HepG2 (cell line): ENCODE data around the gene ALDH2. TPM values are rescaled to one million over a fixed set of nuclear protein-coding genes. Genes with fewer than 3 reads are reported as not detected.
A peak's percentile ranks its signal among the peaks of the same experiment; 100 is the strongest.

Experiments used
- ATAC-seq: fragments of 200-7000 bp; cut with Tn5 transposase; 3 replicates; pipeline ENCODE4 v1.9.1; 2020; ENCODE audit warnings: mild to moderate bottlenecking, moderate library complexity
- BruUV-seq: library from RNA; stranded (reverse); fragments of 400-500 nt; replicated peaks from 2 replicates; lab custom pipeline; 2021; lab: Mats Ljungman, UMichigan
- CTCF ChIA-PET: fragments of 300-600 bp; formaldehyde crosslinking; extraction: SDS; loops from one replicate; lab custom pipeline; 2021; ENCODE audit warnings: low total read pairs, inconsistent platforms, low intra/inter-chr PET ratio; lab: Yijun Ruan, JAX
- POLR2A ChIA-PET: fragments of 350-600 bp; sonication (Branson Sonifier 250); formaldehyde crosslinking; loops from one replicate; lab custom pipeline; 2020; ENCODE audit warnings: antibody characterized with exemption, inconsistent platforms; lab: Yijun Ruan, JAX
- DNase-seq: peaks from one replicate; pipeline ENCODE4 v3.0.0-alpha.2; 2015; ENCODE audit warnings: low spot score
- FAIRE-seq: peaks from 3 replicates; lab custom pipeline; 2011; peaks lifted over from hg19 to GRCh38; lab: Jason Lieb, UNC
- H2AFZ ChIP-seq: one replicate; pipeline ENCODE4 v1.6.1; 2011; ENCODE audit warnings: low read length, inconsistent platforms
- H3K27ac ChIP-seq: fragments of 300-600 bp; 3 replicates; pipeline ENCODE4 v1.8.0; 2011; ENCODE audit warnings: mixed run types, mild to moderate bottlenecking, mixed read lengths, low read length, inconsistent platforms; ENCODE audit not compliant: insufficient read depth; ENCODE audit errors: extremely low read length
- H3K27me3 ChIP-seq, 2 experiments: fragments of 200-600 bp in 1 of 2; 2 replicates in 1 of 2; 3 replicates in 1 of 2; pipeline versions ENCODE4 v1.6.0 to v1.8.0; 2011; ENCODE audit warnings: low read length in 2 of 2, mild to moderate bottlenecking in 2 of 2, moderate library complexity in 2 of 2, inconsistent platforms in 1 of 2; ENCODE audit not compliant: insufficient read depth in 2 of 2, control insufficient read depth in 1 of 2
- H3K36me3 ChIP-seq, 2 experiments: fragments of 200-600 bp in 1 of 2; replicated peaks in 1 of 2; 2 replicates in 1 of 2; 3 replicates in 1 of 2; pipeline versions ENCODE4 v1.5.1 to v1.8.0; 2011; ENCODE audit warnings: low read length in 2 of 2, inconsistent platforms in 1 of 2; ENCODE audit not compliant: insufficient read depth in 2 of 2, control insufficient read depth in 1 of 2
- H3K4me1 ChIP-seq: 2 replicates; pipeline ENCODE4 v1.5.1; 2012; ENCODE audit warnings: low read length, inconsistent platforms; ENCODE audit not compliant: insufficient read depth
- H3K4me2 ChIP-seq: 2 replicates; pipeline ENCODE4 v1.6.0; 2011; ENCODE audit warnings: low read depth, low read length, inconsistent platforms
- H3K4me3 ChIP-seq, 3 experiments: fragments of 200-600 bp in 1 of 3; sonication (generic), shearing (Covaris generic) in 1 of 3; replicated peaks in 1 of 3; 2 replicates each; pipeline ENCODE4 v1.5.1; 2011 to 2016; ENCODE audit warnings: low read length in 3 of 3, inconsistent platforms in 2 of 3, low read depth in 2 of 3, mild to moderate bottlenecking in 2 of 3, control low read depth in 1 of 3, mixed read lengths in 1 of 3; ENCODE audit not compliant: insufficient read depth in 1 of 3
- H3K79me2 ChIP-seq: one replicate; pipeline ENCODE4 v1.6.1; 2011; ENCODE audit warnings: low read length, inconsistent platforms; ENCODE audit not compliant: insufficient read depth
- H3K9ac ChIP-seq: 2 replicates; pipeline ENCODE4 v1.6.0; 2011; ENCODE audit warnings: mild to moderate bottlenecking, low read depth, low read length, inconsistent platforms; ENCODE audit not compliant: insufficient read depth
- H3K9me3 ChIP-seq: 2 replicates; pipeline ENCODE4 v1.5.1; 2012; ENCODE audit warnings: mild to moderate bottlenecking, low read length
- H4K20me1 ChIP-seq: 2 replicates; pipeline ENCODE4 v1.6.0; 2011; ENCODE audit warnings: inconsistent platforms, mild to moderate bottlenecking, low read length, moderate library complexity; ENCODE audit not compliant: insufficient read depth
- REXO4 ChIP-seq: sonication (generic); formaldehyde crosslinking; IDR thresholded peaks from 2 replicates; pipeline ENCODE4 v1.8.0; 2022; ENCODE audit warnings: missing genetic modification reagents, mild to moderate bottlenecking, borderline replicate concordance
- SP5 ChIP-seq: IDR thresholded peaks from 2 replicates; pipeline ENCODE4 v1.6.1; 2016; ENCODE audit warnings: low read depth, borderline replicate concordance
- ZMAT3 ChIP-seq: sonication (generic); formaldehyde crosslinking; conservative IDR thresholded peaks from 2 replicates; pipeline ENCODE4 v1.7.0; 2021; ENCODE audit warnings: missing genetic modification reagents
- ZNF720 ChIP-seq: sonication (generic); formaldehyde crosslinking; IDR thresholded peaks from 2 replicates; pipeline ENCODE4 v1.4.0; 2020; ENCODE audit warnings: missing genetic modification reagents
- WGBS: methylation state at CpG from one replicate; pipeline ENCODE4 v1.1.6; 2017; ENCODE audit warnings: low lambda C conversion rate; 5-methylcytosine and 5-hydroxymethylcytosine counted together
- in situ Hi-C: cut with HindIII; loops from 2 replicates; pipeline ENCODE4 v1.10.0; 2017; ENCODE audit warnings: low pct_unique_long_range_greater_than_20kb; ENCODE audit not compliant: extremely low pct_ligation_motif_present
- intact Hi-C: fragments of 100-400 bp; cut with micrococcal nuclease; formaldehyde crosslinking; loops from one replicate; pipeline ENCODE4 v1.10.0; 2022; ENCODE audit not compliant: unreplicated experiment
- polyA plus RNA-seq, 8 experiments: library from polyadenylated mRNA; depleted of rRNA in 3 of 8; stranded (reverse) in 7 of 8; unstranded in 1 of 8; fragments of >200 nt; fragmentation: Illumina TruSeq in 4 of 8; extraction: Trizol in 4 of 8; gene quantifications; 2 replicates each; pipeline versions ENCODE4 v1.2.1 to v1.2.3, GENCODE V29; 2011 to 2016; ENCODE audit warnings: low read depth in 4 of 8, missing spikeins in 1 of 8, mixed read lengths in 1 of 8; ENCODE audit not compliant: insufficient read depth in 1 of 8
- total RNA-seq, 5 experiments: library from RNA; depleted of rRNA; stranded (reverse); fragments of >200 nt; fragmentation: Illumina TruSeq; extraction: Trizol; gene quantifications; 2 replicates each; pipeline ENCODE4 v1.2.3, GENCODE V29; 2016; ENCODE audit warnings: low read depth in 1 of 5
- TF ChIP-seq, protein P1 (sequence below): sonication (generic); formaldehyde crosslinking; IDR thresholded peaks from 2 replicates; pipeline ENCODE4 v1.5.1; 2020; ENCODE audit warnings: mild to moderate bottlenecking, missing genetic modification reagents, borderline replicate concordance
- TF ChIP-seq, protein P2 (sequence below): sonication (generic); formaldehyde crosslinking; IDR thresholded peaks from 2 replicates; pipeline ENCODE4 v1.8.1; 2023; ENCODE audit warnings: mild to moderate bottlenecking, missing genetic modification reagents, borderline replicate concordance
- TF ChIP-seq, protein P3 (sequence below): sonication (generic); formaldehyde crosslinking; IDR thresholded peaks from 2 replicates; pipeline ENCODE4 v1.4.0; 2020; ENCODE audit warnings: missing genetic modification reagents
- TF ChIP-seq, protein P4 (sequence below): sonication (generic); formaldehyde crosslinking; IDR thresholded peaks from 2 replicates; pipeline ENCODE4 v1.4.0; 2020; ENCODE audit warnings: mild to moderate bottlenecking, missing genetic modification reagents

Gene ALDH2
- total and polyA plus RNA-seq, 2 of the 13 experiments (the other 11 are each of a cell fraction or from before 2014, with no cell fraction given), result 78.8 to 103 TPM

DNA sequence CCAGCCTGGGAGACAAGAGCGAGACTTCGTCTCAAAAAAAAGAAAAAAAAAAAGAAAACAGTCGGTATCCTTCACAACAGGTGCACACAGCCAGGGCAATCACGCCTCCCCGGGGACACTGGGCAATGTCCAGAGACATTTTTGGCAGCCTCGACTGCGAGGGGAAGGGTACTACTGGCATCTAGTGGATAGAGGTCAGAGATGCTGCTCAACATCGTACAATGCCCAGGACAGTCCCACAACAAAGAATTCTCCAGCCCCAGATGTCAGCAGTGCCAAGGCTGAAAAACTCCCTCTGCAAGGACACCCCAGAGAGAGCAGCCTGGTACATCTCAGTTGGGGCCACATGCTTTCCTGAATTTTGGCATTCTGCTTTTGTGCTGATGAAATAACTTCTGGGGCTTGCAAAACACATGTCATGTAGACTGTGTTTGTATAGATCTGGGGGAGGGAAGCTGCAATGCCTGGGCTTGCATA is 21.5 kb downstream of the ALDH2 start:
- Histone ChIP-seq H3K79me2 (no peaks in the 10 kb centered on the region), H3K27ac (no peak overlapping the region), H3K36me3 (peaks cover 36 to 64% of the 10 kb centered on the region in 2 experiments; a peak in 4 of 5 replicates), H3K9ac (no peak overlapping the region), H3K4me1 (peaks cover 36% of the 10 kb centered on the region), H3K27me3 (no peaks in the 10 kb centered on the region), H4K20me1 (no peaks in the 10 kb centered on the region), H3K4me3 (no peak overlapping the region), H3K9me3 (no peaks in the 10 kb centered on the region), H3K4me2 (no peak overlapping the region), H2AFZ (no peak overlapping the region)
- 59% methylated on average over 8 of the region's 8 CpGs for WGBS
- BruUV-seq, result no TSS peak
- intact Hi-C loops, result loop anchor here (1.0 kb wide), 1 partner anchor 35 kb away; no protein-coding TSS in a partner anchor
- ATAC-seq, result peak; percentile 75
- in situ Hi-C loops, result no loop called here
- DNase-seq, result no peak
- POLR2A ChIA-PET, result interaction anchor here (1.0 to 3.5 kb wide), 5 partner anchors 11 to 35 kb away, joined by 3 to 17 read pairs (median 5); partner anchors contain the start of gene ALDH2
- CTCF ChIA-PET, result interaction anchor here (1.0 to 4.0 kb wide), 2 partner anchors 34 to 39 kb away, joined by 4 to 43 read pairs; no protein-coding TSS in a partner anchor
- FAIRE-seq, result peak; percentile 72
- TF ChIP-seq, protein P1, sequence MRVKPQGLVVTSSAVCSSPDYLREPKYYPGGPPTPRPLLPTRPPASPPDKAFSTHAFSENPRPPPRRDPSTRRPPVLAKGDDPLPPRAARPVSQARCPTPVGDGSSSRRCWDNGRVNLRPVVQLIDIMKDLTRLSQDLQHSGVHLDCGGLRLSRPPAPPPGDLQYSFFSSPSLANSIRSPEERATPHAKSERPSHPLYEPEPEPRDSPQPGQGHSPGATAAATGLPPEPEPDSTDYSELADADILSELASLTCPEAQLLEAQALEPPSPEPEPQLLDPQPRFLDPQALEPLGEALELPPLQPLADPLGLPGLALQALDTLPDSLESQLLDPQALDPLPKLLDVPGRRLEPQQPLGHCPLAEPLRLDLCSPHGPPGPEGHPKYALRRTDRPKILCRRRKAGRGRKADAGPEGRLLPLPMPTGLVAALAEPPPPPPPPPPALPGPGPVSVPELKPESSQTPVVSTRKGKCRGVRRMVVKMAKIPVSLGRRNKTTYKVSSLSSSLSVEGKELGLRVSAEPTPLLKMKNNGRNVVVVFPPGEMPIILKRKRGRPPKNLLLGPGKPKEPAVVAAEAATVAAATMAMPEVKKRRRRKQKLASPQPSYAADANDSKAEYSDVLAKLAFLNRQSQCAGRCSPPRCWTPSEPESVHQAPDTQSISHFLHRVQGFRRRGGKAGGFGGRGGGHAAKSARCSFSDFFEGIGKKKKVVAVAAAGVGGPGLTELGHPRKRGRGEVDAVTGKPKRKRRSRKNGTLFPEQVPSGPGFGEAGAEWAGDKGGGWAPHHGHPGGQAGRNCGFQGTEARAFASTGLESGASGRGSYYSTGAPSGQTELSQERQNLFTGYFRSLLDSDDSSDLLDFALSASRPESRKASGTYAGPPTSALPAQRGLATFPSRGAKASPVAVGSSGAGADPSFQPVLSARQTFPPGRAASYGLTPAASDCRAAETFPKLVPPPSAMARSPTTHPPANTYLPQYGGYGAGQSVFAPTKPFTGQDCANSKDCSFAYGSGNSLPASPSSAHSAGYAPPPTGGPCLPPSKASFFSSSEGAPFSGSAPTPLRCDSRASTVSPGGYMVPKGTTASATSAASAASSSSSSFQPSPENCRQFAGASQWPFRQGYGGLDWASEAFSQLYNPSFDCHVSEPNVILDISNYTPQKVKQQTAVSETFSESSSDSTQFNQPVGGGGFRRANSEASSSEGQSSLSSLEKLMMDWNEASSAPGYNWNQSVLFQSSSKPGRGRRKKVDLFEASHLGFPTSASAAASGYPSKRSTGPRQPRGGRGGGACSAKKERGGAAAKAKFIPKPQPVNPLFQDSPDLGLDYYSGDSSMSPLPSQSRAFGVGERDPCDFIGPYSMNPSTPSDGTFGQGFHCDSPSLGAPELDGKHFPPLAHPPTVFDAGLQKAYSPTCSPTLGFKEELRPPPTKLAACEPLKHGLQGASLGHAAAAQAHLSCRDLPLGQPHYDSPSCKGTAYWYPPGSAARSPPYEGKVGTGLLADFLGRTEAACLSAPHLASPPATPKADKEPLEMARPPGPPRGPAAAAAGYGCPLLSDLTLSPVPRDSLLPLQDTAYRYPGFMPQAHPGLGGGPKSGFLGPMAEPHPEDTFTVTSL (CRISPR knock-in tag), result no peak
- no peak for TF ChIP-seq SP5 (CRISPR knock-in tag)
- TF ChIP-seq REXO4 (CRISPR knock-in tag), result no peak
- TF ChIP-seq, protein P2, sequence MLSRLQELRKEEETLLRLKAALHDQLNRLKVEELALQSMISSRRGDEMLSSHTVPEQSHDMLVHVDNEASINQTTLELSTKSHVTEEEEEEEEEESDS (CRISPR knock-in tag), result no peak
- TF ChIP-seq ZNF720 (CRISPR knock-in tag), result no peak
- TF ChIP-seq, protein P3, sequence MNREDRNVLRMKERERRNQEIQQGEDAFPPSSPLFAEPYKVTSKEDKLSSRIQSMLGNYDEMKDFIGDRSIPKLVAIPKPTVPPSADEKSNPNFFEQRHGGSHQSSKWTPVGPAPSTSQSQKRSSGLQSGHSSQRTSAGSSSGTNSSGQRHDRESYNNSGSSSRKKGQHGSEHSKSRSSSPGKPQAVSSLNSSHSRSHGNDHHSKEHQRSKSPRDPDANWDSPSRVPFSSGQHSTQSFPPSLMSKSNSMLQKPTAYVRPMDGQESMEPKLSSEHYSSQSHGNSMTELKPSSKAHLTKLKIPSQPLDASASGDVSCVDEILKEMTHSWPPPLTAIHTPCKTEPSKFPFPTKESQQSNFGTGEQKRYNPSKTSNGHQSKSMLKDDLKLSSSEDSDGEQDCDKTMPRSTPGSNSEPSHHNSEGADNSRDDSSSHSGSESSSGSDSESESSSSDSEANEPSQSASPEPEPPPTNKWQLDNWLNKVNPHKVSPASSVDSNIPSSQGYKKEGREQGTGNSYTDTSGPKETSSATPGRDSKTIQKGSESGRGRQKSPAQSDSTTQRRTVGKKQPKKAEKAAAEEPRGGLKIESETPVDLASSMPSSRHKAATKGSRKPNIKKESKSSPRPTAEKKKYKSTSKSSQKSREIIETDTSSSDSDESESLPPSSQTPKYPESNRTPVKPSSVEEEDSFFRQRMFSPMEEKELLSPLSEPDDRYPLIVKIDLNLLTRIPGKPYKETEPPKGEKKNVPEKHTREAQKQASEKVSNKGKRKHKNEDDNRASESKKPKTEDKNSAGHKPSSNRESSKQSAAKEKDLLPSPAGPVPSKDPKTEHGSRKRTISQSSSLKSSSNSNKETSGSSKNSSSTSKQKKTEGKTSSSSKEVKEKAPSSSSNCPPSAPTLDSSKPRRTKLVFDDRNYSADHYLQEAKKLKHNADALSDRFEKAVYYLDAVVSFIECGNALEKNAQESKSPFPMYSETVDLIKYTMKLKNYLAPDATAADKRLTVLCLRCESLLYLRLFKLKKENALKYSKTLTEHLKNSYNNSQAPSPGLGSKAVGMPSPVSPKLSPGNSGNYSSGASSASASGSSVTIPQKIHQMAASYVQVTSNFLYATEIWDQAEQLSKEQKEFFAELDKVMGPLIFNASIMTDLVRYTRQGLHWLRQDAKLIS, result no peak
- TF ChIP-seq ZMAT3 (CRISPR knock-in tag), result no peak
- TF ChIP-seq, protein P4, sequence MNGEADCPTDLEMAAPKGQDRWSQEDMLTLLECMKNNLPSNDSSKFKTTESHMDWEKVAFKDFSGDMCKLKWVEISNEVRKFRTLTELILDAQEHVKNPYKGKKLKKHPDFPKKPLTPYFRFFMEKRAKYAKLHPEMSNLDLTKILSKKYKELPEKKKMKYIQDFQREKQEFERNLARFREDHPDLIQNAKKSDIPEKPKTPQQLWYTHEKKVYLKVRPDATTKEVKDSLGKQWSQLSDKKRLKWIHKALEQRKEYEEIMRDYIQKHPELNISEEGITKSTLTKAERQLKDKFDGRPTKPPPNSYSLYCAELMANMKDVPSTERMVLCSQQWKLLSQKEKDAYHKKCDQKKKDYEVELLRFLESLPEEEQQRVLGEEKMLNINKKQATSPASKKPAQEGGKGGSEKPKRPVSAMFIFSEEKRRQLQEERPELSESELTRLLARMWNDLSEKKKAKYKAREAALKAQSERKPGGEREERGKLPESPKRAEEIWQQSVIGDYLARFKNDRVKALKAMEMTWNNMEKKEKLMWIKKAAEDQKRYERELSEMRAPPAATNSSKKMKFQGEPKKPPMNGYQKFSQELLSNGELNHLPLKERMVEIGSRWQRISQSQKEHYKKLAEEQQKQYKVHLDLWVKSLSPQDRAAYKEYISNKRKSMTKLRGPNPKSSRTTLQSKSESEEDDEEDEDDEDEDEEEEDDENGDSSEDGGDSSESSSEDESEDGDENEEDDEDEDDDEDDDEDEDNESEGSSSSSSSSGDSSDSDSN (CRISPR knock-in tag), result no peak
